ENCODE data around the gene CTSZ. TPM values are rescaled to one million over a fixed set of nuclear protein-coding genes. Genes with fewer than 3 reads are reported as not detected.
A peak's percentile ranks its signal among the peaks of the same experiment; 100 is the strongest.
"Not testable (repeated sequence)": the region's sequence is repeated elsewhere in the genome, so short reads cannot be mapped to it uniquely, and the experiment has no call there.

CTSZ gene
- total and polyA plus RNA-seq, 10 of the 15 experiments (the other 5 are each of a cell fraction or from before 2014, with no cell fraction given), result 6.0 to 301 (median 154) TPM

DNA sequence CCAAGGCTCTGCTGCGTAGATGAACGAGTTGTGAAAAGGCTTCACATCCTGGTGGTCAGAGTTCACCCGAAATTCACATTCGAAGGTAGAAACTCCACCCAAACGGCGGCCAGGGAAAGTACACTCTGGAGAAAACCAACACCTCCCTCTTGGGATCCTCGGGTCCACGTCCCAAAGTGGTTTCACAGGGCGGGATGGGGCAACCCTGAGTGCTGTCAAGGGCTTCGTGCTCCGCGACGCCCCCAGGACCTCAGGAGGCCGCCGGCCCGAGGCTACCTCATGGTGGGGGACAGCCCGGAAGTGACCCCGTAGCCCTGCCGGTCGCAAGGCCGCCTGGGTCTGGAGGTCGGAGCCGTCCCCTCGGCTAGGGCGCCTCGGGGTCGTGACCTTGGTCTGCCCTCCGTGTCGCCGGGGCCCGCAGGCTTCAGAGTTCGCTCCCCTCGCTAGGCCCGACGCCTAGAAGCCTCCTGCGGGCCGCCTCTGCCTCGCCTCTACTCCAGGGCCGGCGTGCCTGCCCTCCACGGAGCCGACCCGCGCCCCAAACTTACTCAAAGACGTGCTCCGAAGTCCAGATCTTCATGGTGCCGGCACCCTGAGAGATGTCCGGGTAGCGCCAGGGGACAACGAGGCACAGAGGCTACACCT lies 35.2 kb upstream of the CTSZ start, which contains the start of gene PRELID3B (continued):
- no peak for TF ChIP-seq MLLT1 (IDR thresholded peaks at IDR 0.05)
- TF ChIP-seq ZNF217 (IDR thresholded peaks at IDR 0.05), result no peak
- no peak for TF ChIP-seq ZNF274 (IDR thresholded peaks at IDR 0.05; ENCODE audit: insufficient read depth, insufficient read length)

DNA sequence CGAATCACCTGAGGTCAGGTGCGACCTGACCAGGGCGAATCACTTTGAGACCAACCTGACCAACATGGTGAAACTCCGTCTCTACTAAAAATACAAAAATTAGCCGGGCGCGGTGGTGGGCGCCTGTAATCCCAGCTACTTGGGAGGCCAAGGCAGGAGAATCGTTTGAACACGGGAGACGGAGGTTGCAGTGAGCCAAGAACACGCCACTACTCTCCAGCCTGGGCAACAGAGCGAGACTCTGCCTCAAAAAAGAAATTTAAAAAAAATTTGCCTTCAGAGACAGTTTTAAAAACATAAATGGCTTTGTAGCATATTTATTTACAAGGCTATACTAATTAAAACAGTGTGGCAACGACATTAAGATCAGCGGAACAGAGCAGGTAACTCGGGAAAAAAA lies 34.4 kb upstream of the CTSZ start:
- H3K9me3 ChIP-seq (replicated peaks; ENCODE audit: control insufficient read depth, insufficient read depth, low read length); ATAC-seq; DNase-seq (ENCODE audit: low read depth, low spot score); H2AFZ ChIP-seq (ENCODE audit: control insufficient read depth, low read depth, low read length); BruUV-seq (replicated peaks); FAIRE-seq; intact Hi-C loops (cut with micrococcal nuclease; ENCODE audit: unreplicated experiment); H3K27me3 ChIP-seq (replicated peaks in 1 of 2; ENCODE audit: control insufficient read depth in 2 of 2, insufficient read depth in 2 of 2, low read length in 1 of 2); H4K20me1 ChIP-seq (ENCODE audit: control insufficient read depth, insufficient read depth): not testable (repeated sequence)
- peak overlapping the region; percentile 89 for H3K4me3 ChIP-seq
- in situ Hi-C loops (cut with MboI), result loop anchor here (10.0 kb wide), 1 partner anchor 387 kb away; the partner anchor contains the start of gene STX16
- WGBS (ENCODE audit: insufficient coverage, insufficient replicate concordance, low lambda C conversion rate, missing lambda C conversion rate), result 84% methylated on average over 16 of the region's 16 CpGs
- ChIA-PET CTCF (interaction anchor here (0.9 to 1.3 kb wide), 3 partner anchors 9 to 134 kb away, joined by 3 to 4 read pairs (median 3); partner anchors contain the start of gene ATP5F1E), POLR2A (interaction anchor here (1.5 to 4.3 kb wide), 3 partner anchors 10 to 155 kb away, joined by 4 to 40 read pairs (median 12); partner anchors contain the start of gene ATP5F1E), SMC1A (ENCODE audit: uncharacterized antibody, unreplicated experiment) (interaction anchor here (1.2 to 2.9 kb wide), 6 partner anchors 8 to 171 kb away, joined by 4 to 12 read pairs (median 8); partner anchors contain the start of genes ATP5F1E and NELFCD), RAD21 (ENCODE audit: unreplicated experiment) (interaction anchor here (1.2 to 1.7 kb wide), 2 partner anchors 9 to 12 kb away, joined by 5 read pairs; partner anchors contain the start of gene ATP5F1E)
- H3K79me2 ChIP-seq (ENCODE audit: control insufficient read depth, insufficient read depth, low read length), result peaks cover 60% of the 10 kb centered on the region
- peaks cover 4 to 17% of the 10 kb centered on the region in 2 experiments for H3K36me3 ChIP-seq (ENCODE audit: control insufficient read depth in 2 of 2, insufficient read depth in 2 of 2, low read length in 1 of 2)
- H3K9ac ChIP-seq (ENCODE audit: control insufficient read depth, insufficient read depth, low read length), result peak overlapping the region; percentile 94
- peak overlapping the region; percentile 91 for H3K4me2 ChIP-seq (ENCODE audit: control insufficient read depth, insufficient read depth)
- peak overlapping the region; percentile 87 for H3K27ac ChIP-seq (ENCODE audit: control insufficient read depth, insufficient read depth)
- peaks cover 13% of the 10 kb centered on the region for H3K4me1 ChIP-seq (ENCODE audit: control insufficient read depth, insufficient read depth, low read length)
- peak; percentile 90 for TF ChIP-seq MLLT1 (IDR thresholded peaks at IDR 0.05)

All from GM12878 (cell line).